Glutamatergic neuron (in vitro differentiated cells): ENCODE results near the gene DCLK2. TPM values are rescaled to one million over a fixed set of nuclear protein-coding genes. Genes with fewer than 3 reads are reported as not detected.

ENCODE experiments used
- DNase-seq: peaks from one replicate; pipeline ENCODE4 v3.0.0; 2022
- H3K27ac Mint-ChIP-seq: one replicate; pipeline ENCODE4 v1.8.0; 2020; ENCODE audit warnings: mild to moderate bottlenecking, mixed read lengths, inconsistent platforms; ENCODE audit not compliant: unreplicated experiment
- H3K27me3 Mint-ChIP-seq: one replicate; pipeline ENCODE4 v1.8.0; 2020; ENCODE audit warnings: mild to moderate bottlenecking, moderate library complexity, mixed read lengths, inconsistent platforms; ENCODE audit not compliant: unreplicated experiment
- H3K36me3 Mint-ChIP-seq: one replicate; pipeline ENCODE4 v1.8.0; 2020; ENCODE audit warnings: mild to moderate bottlenecking, mixed read lengths, inconsistent platforms; ENCODE audit not compliant: unreplicated experiment
- H3K4me1 Mint-ChIP-seq: one replicate; pipeline ENCODE4 v1.8.0; 2020; ENCODE audit warnings: mild to moderate bottlenecking, low read depth, mixed read lengths, inconsistent platforms; ENCODE audit not compliant: unreplicated experiment
- H3K4me3 Mint-ChIP-seq: one replicate; pipeline ENCODE4 v1.8.0; 2020; ENCODE audit warnings: mild to moderate bottlenecking, mixed read lengths, inconsistent platforms; ENCODE audit not compliant: unreplicated experiment
- H3K9me3 Mint-ChIP-seq: one replicate; pipeline ENCODE4 v1.8.0; 2020; ENCODE audit warnings: mild to moderate bottlenecking, moderate library complexity, mixed read lengths, inconsistent platforms; ENCODE audit not compliant: unreplicated experiment
- total RNA-seq: library from RNA; stranded (reverse); fragmentation: NEBNext Ultra II Directional; extraction: Animal tissue kit (Norgen Biotek cat#: 25700); gene quantifications from one replicate; pipeline ENCODE4 v1.2.1, GENCODE V29; 2021; ENCODE audit not compliant: unreplicated experiment
- TF ChIP-seq, protein P1 (sequence below): fragments of 200-600 bp; sonication (generic); IDR thresholded peaks from one replicate; pipeline ENCODE4 v1.5.0; 2021; ENCODE audit not compliant: partially characterized antibody, unreplicated experiment

DCLK2 gene
- total RNA-seq, 1 donor from 2014 or later = 36.8 TPM

DNA sequence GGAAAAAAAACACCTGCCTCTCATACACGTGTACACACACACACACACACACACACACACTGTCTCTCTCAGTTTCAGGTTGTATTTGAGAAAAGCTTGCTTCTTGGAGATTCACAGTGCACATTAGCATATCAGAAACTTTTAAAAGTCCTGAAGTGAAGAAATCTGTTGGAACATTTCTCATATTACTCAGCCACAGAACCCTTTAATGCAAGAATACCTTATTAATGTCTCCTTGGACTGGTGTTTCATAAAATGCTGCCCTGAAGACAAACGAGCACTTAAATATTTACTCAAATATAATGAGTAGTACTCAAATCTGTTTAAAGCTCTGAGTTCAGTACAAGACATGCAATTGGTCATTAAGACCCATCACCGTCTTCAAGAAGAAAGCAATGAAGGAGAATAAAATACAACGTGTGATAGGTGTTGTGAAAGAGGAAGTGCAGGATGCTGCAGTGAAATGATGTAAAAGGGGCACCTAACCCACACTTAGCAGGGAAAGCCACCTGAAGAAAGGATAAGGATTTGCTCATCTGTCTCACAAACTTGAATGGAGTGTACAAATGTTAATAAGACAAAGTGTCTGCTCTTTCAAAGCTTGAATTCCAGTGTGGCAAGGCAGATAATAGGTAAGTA lies 57.0 kb downstream of the DCLK2 start:
- Mint-ChIP-seq H3K4me1 (peaks cover 4% of the 10 kb centered on the region), H3K9me3 (no peaks in the 10 kb centered on the region)

DNA sequence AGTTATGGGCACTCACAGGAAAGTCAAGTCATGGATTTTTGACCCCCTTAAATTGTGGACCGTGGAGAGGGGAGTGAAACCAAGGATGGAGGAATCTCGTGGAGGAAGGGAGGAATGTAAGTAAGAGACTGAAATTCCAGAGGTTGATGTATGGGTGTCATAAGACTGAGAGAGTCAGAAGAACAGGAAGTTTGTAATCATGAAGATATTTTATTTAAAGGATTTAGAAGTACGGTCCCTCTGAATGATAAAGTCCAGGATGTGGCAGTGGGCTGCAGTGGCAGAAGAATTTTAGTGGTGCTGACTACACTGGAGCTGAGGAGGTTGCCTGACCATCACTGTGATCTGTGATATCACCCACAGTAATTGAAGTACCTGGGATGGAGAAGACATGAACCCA lies 57.8 kb downstream of the DCLK2 start:
- TF ChIP-seq, protein P1, sequence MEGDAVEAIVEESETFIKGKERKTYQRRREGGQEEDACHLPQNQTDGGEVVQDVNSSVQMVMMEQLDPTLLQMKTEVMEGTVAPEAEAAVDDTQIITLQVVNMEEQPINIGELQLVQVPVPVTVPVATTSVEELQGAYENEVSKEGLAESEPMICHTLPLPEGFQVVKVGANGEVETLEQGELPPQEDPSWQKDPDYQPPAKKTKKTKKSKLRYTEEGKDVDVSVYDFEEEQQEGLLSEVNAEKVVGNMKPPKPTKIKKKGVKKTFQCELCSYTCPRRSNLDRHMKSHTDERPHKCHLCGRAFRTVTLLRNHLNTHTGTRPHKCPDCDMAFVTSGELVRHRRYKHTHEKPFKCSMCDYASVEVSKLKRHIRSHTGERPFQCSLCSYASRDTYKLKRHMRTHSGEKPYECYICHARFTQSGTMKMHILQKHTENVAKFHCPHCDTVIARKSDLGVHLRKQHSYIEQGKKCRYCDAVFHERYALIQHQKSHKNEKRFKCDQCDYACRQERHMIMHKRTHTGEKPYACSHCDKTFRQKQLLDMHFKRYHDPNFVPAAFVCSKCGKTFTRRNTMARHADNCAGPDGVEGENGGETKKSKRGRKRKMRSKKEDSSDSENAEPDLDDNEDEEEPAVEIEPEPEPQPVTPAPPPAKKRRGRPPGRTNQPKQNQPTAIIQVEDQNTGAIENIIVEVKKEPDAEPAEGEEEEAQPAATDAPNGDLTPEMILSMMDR = no peak
- H3K36me3 Mint-ChIP-seq = no peaks in the 10 kb centered on the region
- no peak overlapping the region for H3K27ac Mint-ChIP-seq
- H3K4me3 Mint-ChIP-seq = no peak overlapping the region
- no peaks in the 10 kb centered on the region for H3K9me3 Mint-ChIP-seq
- peaks cover 4% of the 10 kb centered on the region for H3K4me1 Mint-ChIP-seq
- H3K27me3 Mint-ChIP-seq = no peaks in the 10 kb centered on the region
- no peak for DNase-seq

More for the DNA sequence above, 57.0 kb downstream of the DCLK2 start:
- Mint-ChIP-seq H3K27ac (no peak overlapping the region), H3K27me3 (no peaks in the 10 kb centered on the region), H3K36me3 (no peaks in the 10 kb centered on the region), H3K4me3 (no peak overlapping the region)
- DNase-seq = no peak
- TF ChIP-seq, protein P1 = no peak

DNA sequence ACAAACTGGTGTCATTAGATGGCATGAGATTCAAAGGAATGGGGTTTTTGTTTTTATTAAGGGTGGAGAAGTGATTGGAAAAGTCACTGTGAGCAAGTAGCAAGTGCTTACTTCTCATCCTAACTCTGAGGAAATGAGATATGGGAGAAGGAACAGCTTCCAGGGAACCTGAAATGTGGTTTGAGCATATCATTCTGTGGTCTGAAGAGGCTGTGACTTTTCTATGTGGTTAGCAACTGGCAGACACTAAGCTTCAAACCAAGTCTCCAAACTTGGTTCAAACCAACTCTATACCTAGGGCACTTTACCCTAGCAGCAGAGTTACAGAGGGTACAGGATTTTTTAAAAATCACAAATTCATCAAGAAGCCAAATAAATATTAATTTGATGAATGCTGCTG lies 58.2 kb downstream of the DCLK2 start:
- no peak for DNase-seq
- Mint-ChIP-seq H3K4me3 (no peak overlapping the region), H3K27me3 (no peaks in the 10 kb centered on the region), H3K27ac (no peak overlapping the region), H3K9me3 (no peaks in the 10 kb centered on the region), H3K4me1 (peaks cover 4% of the 10 kb centered on the region), H3K36me3 (no peaks in the 10 kb centered on the region)
- TF ChIP-seq, protein P1 = no peak

DNA sequence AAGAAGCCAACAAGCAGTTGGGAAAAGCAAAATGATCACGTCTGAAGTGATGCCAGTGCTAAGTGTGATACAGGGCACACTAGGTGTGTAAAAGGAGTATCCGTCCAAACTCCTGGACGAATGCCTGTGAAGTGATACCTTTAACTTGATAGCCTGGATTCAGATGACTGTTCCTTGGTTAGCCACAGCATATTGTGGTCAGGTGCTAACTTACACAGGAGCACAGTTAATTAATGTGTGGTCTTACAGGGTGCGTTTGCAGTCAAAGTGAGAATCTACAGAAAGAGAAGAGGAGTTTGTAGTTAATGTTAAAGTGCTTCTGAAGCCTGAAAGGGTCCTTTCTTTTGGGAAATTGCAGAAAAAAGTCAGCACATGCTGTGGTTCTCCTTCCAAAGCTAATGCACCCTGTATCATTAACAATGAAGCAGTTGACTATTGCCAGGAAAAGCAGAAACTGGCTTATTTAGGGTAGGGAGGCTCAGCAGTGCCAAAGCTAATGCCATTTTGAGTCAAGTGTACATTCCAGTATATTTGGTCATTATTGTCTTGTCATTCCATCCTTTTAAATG lies 61.1 kb downstream of the DCLK2 start:
- Mint-ChIP-seq H3K27me3 (peaks cover 2% of the 10 kb centered on the region), H3K27ac (no peak overlapping the region), H3K4me3 (no peak overlapping the region), H3K4me1 (peaks cover 4% of the 10 kb centered on the region), H3K9me3 (no peaks in the 10 kb centered on the region), H3K36me3 (no peaks in the 10 kb centered on the region)
- DNase-seq = no peak
- TF ChIP-seq, protein P1 = no peak

DNA sequence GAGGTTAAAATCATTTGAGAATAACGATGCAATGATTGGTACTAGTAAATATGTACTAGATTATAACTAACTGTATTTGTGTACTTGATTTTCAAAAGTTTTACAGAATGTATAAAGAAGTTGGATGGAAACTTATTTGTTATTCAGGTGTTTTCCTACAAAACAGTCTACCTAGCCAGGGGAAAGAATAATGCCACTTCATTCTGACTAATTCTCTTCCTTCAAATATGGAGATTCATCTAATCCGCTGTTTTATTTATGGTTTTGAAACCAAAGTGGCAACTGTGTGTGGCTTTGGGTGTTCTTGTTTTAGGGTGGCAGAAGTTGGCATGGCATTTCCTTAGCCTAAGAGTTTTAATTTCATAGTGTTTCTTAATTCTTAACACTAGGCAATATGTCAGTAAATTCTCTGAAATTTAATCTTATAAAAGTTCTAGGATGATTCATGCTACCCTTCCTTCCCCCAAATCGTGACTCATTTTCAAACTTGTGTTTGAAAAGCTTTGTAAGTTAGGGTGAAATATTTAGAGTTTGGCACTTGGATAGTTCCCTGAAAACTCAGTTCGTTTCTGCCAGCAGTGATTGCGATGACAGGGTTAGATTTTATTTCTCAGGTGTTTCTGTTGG lies 62.6 kb downstream of the DCLK2 start:
- Mint-ChIP-seq H3K36me3 (no peaks in the 10 kb centered on the region), H3K27me3 (peaks cover 2% of the 10 kb centered on the region), H3K9me3 (no peaks in the 10 kb centered on the region), H3K4me1 (peaks cover 4% of the 10 kb centered on the region), H3K27ac (no peak overlapping the region), H3K4me3 (no peak overlapping the region)
- DNase-seq = no peak
- TF ChIP-seq, protein P1 = no peak
